Uterus (tissue), 2 donors: ENCODE measurements around the gene ATR.

ENCODE experiments used
- POLR2A ChIP-seq, 2 donors: fragments of 450-650 bp; IDR thresholded peaks; one replicate each; pipeline ENCODE4 v1.6.1; 2016; ENCODE audit warnings: antibody characterized with exemption in 2 of 2, mild to moderate bottlenecking in 1 of 2, moderate library complexity in 1 of 2
- TF ChIP-seq, protein P1 (sequence below), 4 experiments: fragments of 200-600 bp in 2 of 4; fragments of 450-650 bp in 2 of 4; sonication (generic) in 2 of 4; IDR thresholded peaks; one replicate each; pipeline ENCODE4 v1.5.1; 2016 to 2019; ENCODE audit warnings: antibody characterized with exemption in 4 of 4, mild to moderate bottlenecking in 2 of 4, moderate library complexity in 1 of 4

DNA sequence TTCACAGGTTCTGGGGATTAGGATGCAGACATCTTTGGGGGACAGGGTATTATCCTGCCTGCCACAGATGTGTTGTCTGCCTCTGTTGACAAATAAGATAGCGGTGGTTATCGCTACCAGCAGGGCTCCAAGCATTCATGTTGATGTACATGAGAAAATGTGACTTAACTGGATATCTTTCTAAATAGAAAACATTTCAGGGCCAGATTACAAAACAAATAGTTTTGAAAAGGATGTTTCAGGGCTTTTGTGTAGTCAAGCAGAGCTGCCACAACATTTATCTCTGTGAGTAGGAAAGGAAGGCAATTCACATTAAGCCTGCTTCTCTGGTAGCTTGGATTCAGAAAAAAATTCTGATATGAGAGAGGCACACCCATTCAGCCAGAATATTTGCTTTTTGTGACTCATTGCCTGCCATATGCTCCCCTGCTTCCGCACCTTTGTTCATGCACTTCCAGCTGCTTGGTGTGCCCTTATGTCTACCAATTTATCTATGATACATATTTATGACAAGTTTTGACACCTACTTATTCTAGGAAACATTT is 40.5 kb upstream of the ATR start:
- no peak for TF ChIP-seq POLR2A (IDR thresholded peaks at IDR 0.05)
- TF ChIP-seq, protein P1, sequence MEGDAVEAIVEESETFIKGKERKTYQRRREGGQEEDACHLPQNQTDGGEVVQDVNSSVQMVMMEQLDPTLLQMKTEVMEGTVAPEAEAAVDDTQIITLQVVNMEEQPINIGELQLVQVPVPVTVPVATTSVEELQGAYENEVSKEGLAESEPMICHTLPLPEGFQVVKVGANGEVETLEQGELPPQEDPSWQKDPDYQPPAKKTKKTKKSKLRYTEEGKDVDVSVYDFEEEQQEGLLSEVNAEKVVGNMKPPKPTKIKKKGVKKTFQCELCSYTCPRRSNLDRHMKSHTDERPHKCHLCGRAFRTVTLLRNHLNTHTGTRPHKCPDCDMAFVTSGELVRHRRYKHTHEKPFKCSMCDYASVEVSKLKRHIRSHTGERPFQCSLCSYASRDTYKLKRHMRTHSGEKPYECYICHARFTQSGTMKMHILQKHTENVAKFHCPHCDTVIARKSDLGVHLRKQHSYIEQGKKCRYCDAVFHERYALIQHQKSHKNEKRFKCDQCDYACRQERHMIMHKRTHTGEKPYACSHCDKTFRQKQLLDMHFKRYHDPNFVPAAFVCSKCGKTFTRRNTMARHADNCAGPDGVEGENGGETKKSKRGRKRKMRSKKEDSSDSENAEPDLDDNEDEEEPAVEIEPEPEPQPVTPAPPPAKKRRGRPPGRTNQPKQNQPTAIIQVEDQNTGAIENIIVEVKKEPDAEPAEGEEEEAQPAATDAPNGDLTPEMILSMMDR (IDR thresholded peaks at IDR 0.05), result no peak
